Activated naive CD8-positive, alpha-beta T cell (primary cell): ENCODE measurements around the gene SH3PXD2B.

Source experiments
- H3K27ac Mint-ChIP-seq: one replicate; pipeline ENCODE4 v1.8.0; 2021; ENCODE audit warnings: mixed read lengths
- H3K27me3 Mint-ChIP-seq: one replicate; pipeline ENCODE4 v1.8.0; 2021; ENCODE audit warnings: mixed read lengths
- H3K36me3 Mint-ChIP-seq: one replicate; pipeline ENCODE4 v1.8.0; 2021; ENCODE audit warnings: mixed read lengths
- H3K4me1 Mint-ChIP-seq: one replicate; pipeline ENCODE4 v1.8.0; 2021; ENCODE audit warnings: low read depth, mixed read lengths
- H3K4me3 Mint-ChIP-seq: one replicate; pipeline ENCODE4 v1.8.0; 2021; ENCODE audit warnings: mild to moderate bottlenecking, mixed read lengths
- H3K9me3 Mint-ChIP-seq: one replicate; pipeline ENCODE4 v1.8.0; 2021; ENCODE audit warnings: low read depth, mixed read lengths

Gene SH3PXD2B

DNA sequence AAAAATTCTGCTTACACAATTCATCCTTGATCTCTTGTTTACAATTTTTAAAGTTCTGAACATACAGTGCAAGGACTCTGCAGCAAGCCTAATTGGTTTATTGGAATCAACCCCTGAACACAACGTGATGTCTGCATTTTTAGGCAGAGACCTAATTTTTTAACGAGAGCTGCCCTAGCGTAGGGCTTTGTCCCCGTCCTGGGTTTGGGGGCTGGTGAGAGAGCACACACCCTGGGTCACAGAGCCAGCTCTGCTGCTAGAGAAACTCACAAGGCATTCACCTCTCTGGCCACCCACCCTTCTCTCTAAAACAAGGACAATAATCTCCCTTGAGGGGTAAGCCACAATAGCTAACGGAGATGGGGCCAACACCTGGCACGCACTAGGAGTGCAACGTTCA lies 28.2 kb downstream of the SH3PXD2B start:
- no peaks in the 10 kb centered on the region for H3K36me3 Mint-ChIP-seq
- no peaks in the 10 kb centered on the region for H3K27me3 Mint-ChIP-seq
- no peaks in the 10 kb centered on the region for H3K4me1 Mint-ChIP-seq
- H3K27ac Mint-ChIP-seq = no peak overlapping the region
- no peak overlapping the region for H3K4me3 Mint-ChIP-seq
- no peaks in the 10 kb centered on the region for H3K9me3 Mint-ChIP-seq

DNA sequence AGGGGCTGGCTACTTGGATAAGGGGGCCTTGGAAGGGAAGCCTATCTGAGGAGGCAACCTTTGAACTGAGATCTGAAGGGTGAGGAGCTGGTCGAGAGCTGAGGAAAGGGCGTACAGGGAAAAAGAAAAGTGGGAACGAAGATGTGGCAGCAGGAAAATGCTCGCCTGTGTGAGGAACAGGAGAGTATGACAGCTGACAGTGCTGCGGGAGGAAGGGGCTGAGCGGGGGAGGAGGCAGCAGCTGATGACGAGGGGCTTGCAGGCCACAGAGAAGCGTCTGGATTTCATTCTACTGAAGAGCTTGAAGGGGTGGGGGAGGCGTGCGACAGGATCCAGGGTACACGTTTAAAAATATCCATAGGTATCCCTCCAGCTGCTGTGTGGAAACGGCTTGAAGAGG lies 28.9 kb downstream of the SH3PXD2B start:
- Mint-ChIP-seq H3K27ac (no peak overlapping the region), H3K27me3 (no peaks in the 10 kb centered on the region), H3K4me1 (no peaks in the 10 kb centered on the region), H3K4me3 (no peak overlapping the region), H3K9me3 (no peaks in the 10 kb centered on the region), H3K36me3 (no peaks in the 10 kb centered on the region)

DNA sequence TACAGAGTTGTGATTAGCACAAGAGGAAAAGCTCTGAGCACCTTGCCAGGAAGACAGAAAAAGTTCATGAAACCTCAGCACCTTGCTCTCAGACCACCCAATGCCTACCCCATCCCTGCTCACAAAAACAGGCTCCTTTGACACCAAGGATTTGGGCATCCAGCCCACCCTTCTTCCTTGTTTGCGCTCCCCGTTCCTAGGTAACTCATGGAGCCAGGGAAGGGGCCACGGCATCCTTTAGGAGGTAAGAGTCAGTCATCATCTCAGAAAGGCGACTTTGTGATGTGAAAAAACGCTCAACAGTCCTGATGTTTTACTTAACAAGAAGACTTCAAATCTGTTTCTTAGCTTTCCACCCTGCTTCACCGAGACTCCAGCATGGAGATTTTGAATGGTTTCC lies 29.5 kb downstream of the SH3PXD2B start:
- no peaks in the 10 kb centered on the region for H3K9me3 Mint-ChIP-seq
- no peaks in the 10 kb centered on the region for H3K4me1 Mint-ChIP-seq
- H3K27me3 Mint-ChIP-seq = no peaks in the 10 kb centered on the region
- H3K27ac Mint-ChIP-seq = no peak overlapping the region
- H3K36me3 Mint-ChIP-seq = no peaks in the 10 kb centered on the region
- H3K4me3 Mint-ChIP-seq = no peak overlapping the region

DNA sequence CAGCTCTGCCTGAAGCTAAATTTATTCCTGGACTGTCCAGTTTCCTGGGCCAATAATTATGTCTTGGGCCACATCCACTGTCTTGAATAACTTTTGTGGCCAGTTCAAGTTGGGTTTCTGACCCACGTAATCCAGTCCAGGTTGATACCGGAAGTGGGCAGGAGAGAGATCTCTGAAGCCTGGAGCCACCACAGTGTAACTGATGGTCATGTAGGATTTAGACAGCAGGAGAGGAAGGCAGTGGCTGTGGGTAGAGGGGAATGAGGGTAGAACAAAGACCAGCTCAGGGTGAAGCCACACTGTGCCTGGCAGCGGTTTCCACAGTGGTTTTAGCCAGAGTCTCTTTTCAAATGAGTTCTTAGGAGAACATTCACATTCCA lies 30.2 kb downstream of the SH3PXD2B start:
- H3K36me3 Mint-ChIP-seq = no peaks in the 10 kb centered on the region
- no peaks in the 10 kb centered on the region for H3K27me3 Mint-ChIP-seq
- no peaks in the 10 kb centered on the region for H3K4me1 Mint-ChIP-seq
- H3K4me3 Mint-ChIP-seq = no peak overlapping the region
- no peak overlapping the region for H3K27ac Mint-ChIP-seq
- no peaks in the 10 kb centered on the region for H3K9me3 Mint-ChIP-seq

- Mint-ChIP-seq H3K27ac (no peak overlapping the region), H3K36me3 (no peaks in the 10 kb centered on the region), H3K9me3 (no peaks in the 10 kb centered on the region), H3K4me1 (no peaks in the 10 kb centered on the region), H3K4me3 (no peak overlapping the region), H3K27me3 (no peaks in the 10 kb centered on the region)
Observed at GRCh38 chr5:172423379-172424110, 30.8 kb downstream of the SH3PXD2B start.

DNA sequence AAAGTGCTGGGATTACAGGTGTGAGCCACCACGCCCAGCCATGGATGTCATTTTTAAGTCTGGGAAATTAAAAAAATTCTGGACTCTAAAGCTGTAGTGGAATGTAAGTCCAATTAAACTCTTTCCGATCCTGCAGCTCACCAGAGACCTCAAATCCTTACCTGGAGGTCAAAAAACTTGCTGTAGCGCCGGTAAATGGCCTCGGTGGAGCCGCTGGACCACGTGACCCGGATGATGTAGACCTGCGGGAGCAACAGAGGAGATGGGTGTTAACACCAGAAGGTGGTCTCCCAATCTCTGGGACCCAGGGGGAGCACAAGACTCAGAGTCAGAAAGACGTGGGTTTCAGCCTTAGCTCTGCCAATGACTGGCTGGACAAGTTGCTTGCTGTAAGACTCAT lies 32.1 kb downstream of the SH3PXD2B start:
- no peaks in the 10 kb centered on the region for H3K9me3 Mint-ChIP-seq
- H3K27me3 Mint-ChIP-seq = no peaks in the 10 kb centered on the region
- H3K4me3 Mint-ChIP-seq = no peak overlapping the region
- no peaks in the 10 kb centered on the region for H3K4me1 Mint-ChIP-seq
- H3K27ac Mint-ChIP-seq = no peak overlapping the region
- H3K36me3 Mint-ChIP-seq = no peaks in the 10 kb centered on the region

DNA sequence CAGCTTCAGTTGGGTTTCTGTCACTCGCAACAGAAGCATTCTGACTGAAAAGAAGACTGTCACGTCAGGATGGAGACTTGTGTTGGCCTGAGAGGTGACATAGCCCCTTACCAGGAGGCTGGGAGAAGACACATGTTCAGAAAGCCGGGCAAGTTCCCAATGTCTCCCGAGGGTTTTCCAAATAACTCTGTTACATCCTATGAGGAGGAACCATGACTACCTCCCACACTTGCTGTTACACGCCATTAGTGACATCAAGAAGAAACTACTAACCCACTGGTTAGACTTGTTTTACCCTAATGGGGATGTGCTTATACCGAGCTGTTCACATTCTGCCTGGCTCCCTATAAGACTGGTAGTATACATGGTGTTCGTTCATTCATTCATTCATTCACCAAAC lies 33.3 kb downstream of the SH3PXD2B start:
- Mint-ChIP-seq H3K27ac (no peak overlapping the region), H3K4me1 (no peaks in the 10 kb centered on the region), H3K36me3 (no peaks in the 10 kb centered on the region), H3K4me3 (no peak overlapping the region), H3K9me3 (no peaks in the 10 kb centered on the region), H3K27me3 (no peaks in the 10 kb centered on the region)

DNA sequence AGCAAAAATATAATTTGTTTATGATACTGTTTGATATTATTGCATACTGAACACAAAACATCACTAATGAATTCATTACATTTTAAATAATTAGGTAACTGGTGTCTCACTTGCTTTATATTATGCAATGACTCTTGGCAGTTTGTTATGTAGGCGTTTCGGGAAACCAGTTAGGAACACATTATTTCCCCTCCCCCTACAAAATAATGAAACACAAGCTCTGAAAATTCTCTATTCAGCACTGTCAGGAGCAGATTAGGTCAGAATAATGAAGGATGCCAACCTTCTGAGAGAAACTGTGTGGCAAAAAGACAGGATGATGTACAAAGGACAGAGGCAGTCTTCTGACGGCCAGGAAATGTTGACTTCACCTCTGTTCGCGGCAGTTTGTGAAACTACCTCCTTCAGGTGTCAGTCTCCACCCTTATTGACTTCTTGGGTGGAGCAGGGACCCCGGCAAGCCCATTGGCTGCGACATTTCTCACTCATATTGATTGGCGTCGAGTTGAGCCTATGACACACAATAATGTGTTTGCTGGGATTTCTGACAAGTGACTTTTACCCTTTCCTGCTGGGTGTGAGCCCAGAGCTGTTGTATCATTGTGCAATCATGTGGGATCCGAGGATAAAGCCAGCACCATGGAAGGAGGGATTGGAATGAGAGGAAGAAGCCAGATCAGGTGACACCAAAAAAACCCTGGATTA lies 33.9 kb downstream of the SH3PXD2B start:
- Mint-ChIP-seq H3K27me3 (no peaks in the 10 kb centered on the region), H3K4me1 (no peaks in the 10 kb centered on the region), H3K27ac (no peak overlapping the region), H3K9me3 (no peaks in the 10 kb centered on the region), H3K4me3 (no peak overlapping the region), H3K36me3 (no peaks in the 10 kb centered on the region)

DNA sequence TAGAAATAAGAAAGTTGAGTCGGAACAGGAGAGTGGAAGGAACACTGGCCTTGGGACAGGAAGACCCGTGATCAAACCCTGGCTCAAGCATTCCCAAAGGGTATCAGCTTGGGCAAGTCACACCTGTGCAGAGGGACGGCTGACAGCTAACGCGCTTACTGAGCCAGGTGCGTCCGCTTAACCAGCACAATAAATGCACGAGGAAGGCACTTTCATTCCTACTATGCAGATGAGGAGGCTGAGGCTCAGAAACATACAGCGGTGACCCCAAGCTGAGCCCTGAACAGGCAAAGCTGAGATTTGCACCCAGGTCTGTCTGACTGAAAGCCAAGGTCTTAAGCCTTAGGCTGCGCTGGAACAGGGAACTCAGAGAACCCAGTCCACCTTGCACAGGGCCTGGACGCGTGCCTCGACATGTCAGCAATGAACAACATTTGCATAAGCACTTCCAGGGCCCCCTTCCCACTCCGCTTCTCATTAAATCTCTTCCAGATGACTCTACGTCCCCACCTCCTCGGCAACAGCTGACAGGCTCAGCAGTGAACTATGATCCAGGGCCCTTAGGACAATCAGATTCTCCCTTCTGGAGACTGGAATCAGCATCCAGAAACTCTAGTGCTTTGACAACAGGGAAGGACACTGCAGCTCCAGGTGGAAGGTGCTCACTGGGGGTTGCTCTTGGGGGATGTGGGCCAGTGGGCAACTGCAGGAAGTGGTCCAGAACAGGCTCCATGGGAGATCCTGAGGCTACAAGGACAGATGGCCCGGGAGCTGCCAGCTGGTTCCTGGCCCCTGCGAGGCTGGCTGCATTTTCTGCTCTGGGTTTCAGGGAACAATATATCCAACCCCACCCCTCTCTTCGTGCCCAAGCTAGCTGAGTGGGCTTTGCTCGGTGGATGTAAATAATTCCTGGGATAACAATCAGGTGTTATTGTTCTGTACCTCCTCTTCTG lies 35.2 kb downstream of the SH3PXD2B start:
- Mint-ChIP-seq H3K27me3 (no peaks in the 10 kb centered on the region), H3K36me3 (no peaks in the 10 kb centered on the region), H3K4me3 (no peak overlapping the region), H3K4me1 (no peaks in the 10 kb centered on the region), H3K27ac (no peak overlapping the region), H3K9me3 (no peaks in the 10 kb centered on the region)

GRCh38 chr5:172417983-172418630 lies 36.2 kb downstream of the SH3PXD2B start:
- H3K36me3 Mint-ChIP-seq = no peaks in the 10 kb centered on the region
- no peak overlapping the region for H3K27ac Mint-ChIP-seq
- no peaks in the 10 kb centered on the region for H3K27me3 Mint-ChIP-seq
- H3K4me1 Mint-ChIP-seq = peaks cover 3% of the 10 kb centered on the region
- no peaks in the 10 kb centered on the region for H3K9me3 Mint-ChIP-seq
- H3K4me3 Mint-ChIP-seq = no peak overlapping the region

DNA sequence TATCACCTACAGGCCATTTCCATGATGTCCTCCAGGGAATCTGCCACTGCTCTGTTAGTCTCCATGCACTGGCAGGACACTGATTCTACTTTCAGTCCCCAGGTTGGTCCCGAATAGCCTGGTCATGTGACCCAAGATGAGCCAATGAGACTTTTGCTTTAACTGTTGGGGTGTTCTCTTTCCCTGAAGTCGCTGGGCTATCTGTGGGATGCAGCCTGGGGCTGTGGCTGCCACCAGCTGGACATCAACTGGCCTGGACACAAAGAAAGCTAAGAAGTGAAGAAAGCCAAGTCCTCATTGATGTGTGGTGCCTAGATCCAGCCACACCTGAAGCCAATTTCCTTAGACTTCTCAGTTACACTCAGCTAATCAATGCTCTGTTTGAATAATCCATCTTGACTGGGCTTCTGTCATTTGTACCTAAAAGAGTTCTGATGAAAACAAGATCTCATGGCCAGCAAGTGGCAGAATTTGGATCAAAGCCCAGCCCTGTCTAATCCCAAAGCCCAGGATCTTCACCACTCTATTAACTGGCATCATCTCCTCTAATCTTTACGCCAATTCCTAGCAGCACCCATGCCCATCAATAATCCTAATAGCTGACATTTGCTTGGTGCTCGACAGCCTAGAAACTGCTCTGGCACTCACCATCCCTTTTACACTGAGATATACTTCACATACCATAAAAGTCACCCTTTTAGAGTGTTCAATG lies 37.0 kb downstream of the SH3PXD2B start:
- no peaks in the 10 kb centered on the region for H3K36me3 Mint-ChIP-seq
- H3K9me3 Mint-ChIP-seq = no peaks in the 10 kb centered on the region
- H3K4me3 Mint-ChIP-seq = no peak overlapping the region
- H3K4me1 Mint-ChIP-seq = peaks cover 6% of the 10 kb centered on the region
- H3K27ac Mint-ChIP-seq = no peak overlapping the region
- no peaks in the 10 kb centered on the region for H3K27me3 Mint-ChIP-seq

DNA sequence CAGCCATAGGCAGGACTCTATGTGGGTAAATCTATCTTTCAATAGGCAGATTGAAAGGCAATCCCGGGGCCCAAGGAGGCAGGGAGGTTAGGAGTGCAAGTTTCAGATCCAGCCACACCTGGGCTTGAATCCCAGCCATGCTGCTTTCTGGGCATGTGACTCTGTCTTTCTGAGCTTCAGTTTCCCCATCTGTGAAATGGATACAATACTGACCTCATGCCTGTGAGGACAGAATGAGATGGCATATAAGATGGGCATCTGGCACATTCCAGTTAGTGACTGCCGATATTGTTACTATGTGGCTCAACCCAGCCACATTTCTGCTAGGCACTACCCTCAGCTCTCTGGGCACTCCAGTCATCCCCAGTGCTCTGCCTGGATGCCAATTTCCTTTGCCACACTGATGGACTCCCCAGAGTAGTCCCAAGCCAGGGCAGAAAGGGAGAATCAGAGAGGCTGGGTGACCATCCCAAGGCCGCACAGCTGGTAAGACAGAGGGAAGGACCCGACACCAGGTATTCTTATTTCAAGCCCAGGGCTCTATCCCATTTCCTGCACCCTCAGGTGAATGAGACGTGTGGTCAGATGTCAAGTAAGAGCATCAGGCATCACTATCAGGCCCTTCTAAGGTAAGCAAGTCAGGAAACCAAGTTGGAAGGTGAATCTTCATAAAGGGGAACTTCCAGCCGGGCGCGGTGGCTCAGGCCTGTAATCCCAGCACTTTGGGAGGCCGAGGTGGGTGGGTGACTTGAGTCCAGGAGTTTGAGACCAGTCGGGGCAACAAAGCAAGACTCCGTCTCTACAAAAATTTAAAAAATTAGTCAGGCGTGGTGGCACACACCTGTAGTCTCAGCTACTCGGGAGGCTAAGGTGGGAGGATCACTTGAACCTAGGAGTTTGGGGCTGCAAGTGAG lies 38.7 kb downstream of the SH3PXD2B start:
- H3K36me3 Mint-ChIP-seq = no peaks in the 10 kb centered on the region
- H3K9me3 Mint-ChIP-seq = no peaks in the 10 kb centered on the region
- no peak overlapping the region for H3K27ac Mint-ChIP-seq
- no peaks in the 10 kb centered on the region for H3K27me3 Mint-ChIP-seq
- no peak overlapping the region for H3K4me3 Mint-ChIP-seq
- H3K4me1 Mint-ChIP-seq = peaks cover 8% of the 10 kb centered on the region

- Mint-ChIP-seq H3K4me1 (peaks cover 8% of the 10 kb centered on the region), H3K27me3 (no peaks in the 10 kb centered on the region), H3K27ac (no peak overlapping the region), H3K4me3 (no peak overlapping the region), H3K36me3 (no peaks in the 10 kb centered on the region), H3K9me3 (no peaks in the 10 kb centered on the region)
Observed at GRCh38 chr5:172414531-172415361, 39.6 kb downstream of the SH3PXD2B start.
